CD4-positive, CD25-positive, alpha-beta regulatory T cell (primary cell): Measurements from ENCODE around the gene KNSTRN. TPM values are rescaled to one million over a fixed set of nuclear protein-coding genes. Genes with fewer than 3 reads are reported as not detected.

ENCODE experiments used
- ATAC-seq, 2 donors: fragments of 150-1000 bp; cut with Tn5 transposase; one replicate each; pipeline ENCODE4 v1.10.0; 2021; ENCODE audit warnings: low read depth in 2 of 2, moderate number of reproducible peaks in 2 of 2, moderate library complexity in 1 of 2
- DNase-seq, 3 donors: peaks; one replicate each; pipeline versions ENCODE4 v3.0.0 to v3.0.0-alpha.2; 2012 to 2022; ENCODE audit warnings: mixed read lengths in 1 of 3
- H3K27ac ChIP-seq: one replicate; pipeline ENCODE4 v1.7.0; 2013; ENCODE audit warnings: mild to moderate bottlenecking, low read length; ENCODE audit not compliant: insufficient read depth, poor library complexity, severe bottlenecking
- H3K27me3 ChIP-seq: one replicate; pipeline ENCODE4 v1.7.0; 2013; ENCODE audit warnings: low read length; ENCODE audit not compliant: control insufficient read depth, insufficient read depth
- H3K36me3 ChIP-seq: one replicate; pipeline ENCODE4 v1.7.0; 2013; ENCODE audit warnings: mild to moderate bottlenecking, low read length, moderate library complexity; ENCODE audit not compliant: control insufficient read depth, insufficient read depth
- H3K4me1 ChIP-seq: 2 replicates; pipeline ENCODE4 v1.7.0; 2013; ENCODE audit warnings: mild to moderate bottlenecking, low read length; ENCODE audit not compliant: insufficient read depth, control insufficient read depth, poor library complexity, severe bottlenecking
- H3K4me3 ChIP-seq: one replicate; pipeline ENCODE4 v1.7.0; 2013; ENCODE audit warnings: low read depth, mild to moderate bottlenecking, low read length, moderate library complexity
- H3K9me3 ChIP-seq, 2 experiments: 1 replicate in 1 of 2; 2 replicates in 1 of 2; pipeline ENCODE4 v1.7.0; 2013; ENCODE audit warnings: low read length in 2 of 2, mild to moderate bottlenecking in 1 of 2, moderate library complexity in 1 of 2; ENCODE audit not compliant: control insufficient read depth in 2 of 2
- H3K27ac Mint-ChIP-seq, 3 donors: one replicate each; pipeline ENCODE4 v1.8.0; 2020 to 2022; ENCODE audit warnings: mild to moderate bottlenecking in 3 of 3, mixed read lengths in 3 of 3, moderate library complexity in 2 of 3
- H3K27me3 Mint-ChIP-seq: one replicate; pipeline ENCODE4 v1.8.0; 2022; ENCODE audit warnings: mild to moderate bottlenecking, mixed read lengths
- H3K36me3 Mint-ChIP-seq: one replicate; pipeline ENCODE4 v1.8.0; 2020; ENCODE audit warnings: mixed read lengths
- H3K4me1 Mint-ChIP-seq, 4 donors: one replicate each; pipeline ENCODE4 v1.8.0; 2020 to 2022; ENCODE audit warnings: mixed read lengths in 4 of 4, mild to moderate bottlenecking in 1 of 4
- H3K4me3 Mint-ChIP-seq, 4 donors: one replicate each; pipeline ENCODE4 v1.8.0; 2020 to 2022; ENCODE audit warnings: mild to moderate bottlenecking in 4 of 4, mixed read lengths in 4 of 4, moderate library complexity in 3 of 4
- H3K9me3 Mint-ChIP-seq, 7 donors: one replicate each; pipeline ENCODE4 v1.8.0; 2020 to 2022; ENCODE audit warnings: mixed read lengths in 7 of 7, mild to moderate bottlenecking in 3 of 7, moderate library complexity in 2 of 7
- polyA plus RNA-seq, 4 donors: library from polyadenylated mRNA; unstranded; fragments of 300-500 nt; fragmentation: Illumina TruSeq; gene quantifications; one replicate each; pipeline ENCODE4 v1.2.3, GENCODE V29; 2021
- total RNA-seq: library from RNA; stranded (reverse); gene quantifications from one replicate; pipeline ENCODE4 v1.2.3, GENCODE V29; 2022

KNSTRN gene
- total and polyA plus RNA-seq, 5 donors from 2014 or later = 3.3 to 10.5 (median 4.6) TPM

GRCh38 chr15:40389824-40390595 is 7.5 kb downstream of the KNSTRN start:
- Mint-ChIP-seq H3K27me3 (no peaks in the 10 kb centered on the region), H3K4me1 (peaks cover 0 to 8% (median 1%) of the 10 kb centered on the region in 4 donors), H3K27ac (peak overlapping the region in 1 of 3 donors; percentile 75), H3K9me3 (no peaks in the 10 kb centered on the region), H3K36me3 (peaks cover 46% of the 10 kb centered on the region), H3K4me3 (no peak overlapping the region)
- Histone ChIP-seq H3K9me3 (no peaks in the 10 kb centered on the region), H3K27me3 (no peaks in the 10 kb centered on the region), H3K27ac (no peak overlapping the region), H3K4me1 (no peaks in the 10 kb centered on the region), H3K36me3 (peaks cover 46% of the 10 kb centered on the region), H3K4me3 (no peak overlapping the region)
- DNase-seq = no peak
- ATAC-seq = no peak

GRCh38 chr15:40392986-40393948 is 10.7 kb downstream of the KNSTRN start:
- Mint-ChIP-seq H3K9me3 (no peaks in the 10 kb centered on the region), H3K4me3 (no peak overlapping the region), H3K4me1 (peaks cover 2 to 19% (median 4%) of the 10 kb centered on the region in 4 donors), H3K27ac (peak overlapping the region in 1 of 3 donors; percentile 80), H3K27me3 (no peaks in the 10 kb centered on the region), H3K36me3 (peaks cover 32% of the 10 kb centered on the region)
- peaks cover 32% of the 10 kb centered on the region for H3K36me3 ChIP-seq
- H3K4me3 ChIP-seq = no peak overlapping the region
- no peak overlapping the region for H3K27ac ChIP-seq
- H3K9me3 ChIP-seq = no peaks in the 10 kb centered on the region
- ATAC-seq = no peak
- no peak for DNase-seq
- H3K27me3 ChIP-seq = no peaks in the 10 kb centered on the region
- H3K4me1 ChIP-seq = peaks cover 5% of the 10 kb centered on the region

GRCh38 chr15:40397688-40398412 is 15.3 kb downstream of the KNSTRN start:
- peak overlapping the region in 2 of 4 donors; percentile 62 to 75 for H3K4me3 Mint-ChIP-seq
- ATAC-seq (no peak), DNase-seq (no peak)
- Histone ChIP-seq H3K9me3 (no peaks in the 10 kb centered on the region), H3K27me3 (no peaks in the 10 kb centered on the region), H3K4me1 (peaks cover 12% of the 10 kb centered on the region), H3K36me3 (peaks cover 9% of the 10 kb centered on the region), H3K27ac (no peak overlapping the region), H3K4me3 (peak overlapping the region; percentile 62)
- H3K27ac Mint-ChIP-seq = peak overlapping the region in 2 of 3 donors; percentile 50 to 70
- H3K4me1 Mint-ChIP-seq = peaks cover 10 to 22% (median 15%) of the 10 kb centered on the region in 4 donors
- H3K9me3 Mint-ChIP-seq = no peaks in the 10 kb centered on the region
- H3K36me3 Mint-ChIP-seq = peaks cover 7% of the 10 kb centered on the region
- H3K27me3 Mint-ChIP-seq = no peaks in the 10 kb centered on the region

DNA sequence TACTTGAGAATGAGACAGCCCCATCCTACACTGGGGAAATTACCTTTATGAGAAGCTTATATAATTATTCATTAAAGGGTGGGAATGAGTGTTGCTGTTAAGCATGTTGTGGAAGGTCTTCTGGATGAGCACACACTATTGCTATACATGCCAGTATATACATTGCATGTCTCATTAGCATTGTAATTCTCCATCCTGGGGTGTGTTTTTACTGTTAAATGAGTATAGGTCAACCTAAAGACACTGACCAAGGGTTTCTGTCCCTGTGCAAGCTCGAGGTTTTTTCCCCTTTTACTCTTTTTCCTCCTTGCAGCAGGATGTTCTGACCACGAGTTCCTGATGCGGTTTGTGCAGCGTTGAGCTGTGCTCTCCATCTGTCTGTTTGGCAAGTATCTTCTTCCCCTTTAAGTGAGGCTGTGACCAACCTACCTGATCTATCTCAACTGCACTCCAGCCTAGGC is 15.9 kb downstream of the KNSTRN start:
- Mint-ChIP-seq H3K36me3 (peaks cover 4% of the 10 kb centered on the region), H3K4me3 (peak overlapping the region in 3 of 4 donors; percentile 59 to 75 (median 62)), H3K27ac (peak overlapping the region; percentile 21 to 70 (median 50)), H3K27me3 (no peaks in the 10 kb centered on the region), H3K4me1 (peaks cover 10 to 19% (median 15%) of the 10 kb centered on the region in 4 donors), H3K9me3 (no peaks in the 10 kb centered on the region)
- peak in 1 of 3 donors; percentile 51 for DNase-seq
- peak; percentile 50 to 58 for ATAC-seq
- Histone ChIP-seq H3K27me3 (no peaks in the 10 kb centered on the region), H3K27ac (no peak overlapping the region), H3K36me3 (peaks cover 4% of the 10 kb centered on the region), H3K9me3 (no peaks in the 10 kb centered on the region), H3K4me3 (peak overlapping the region; percentile 62), H3K4me1 (peaks cover 12% of the 10 kb centered on the region)

DNA sequence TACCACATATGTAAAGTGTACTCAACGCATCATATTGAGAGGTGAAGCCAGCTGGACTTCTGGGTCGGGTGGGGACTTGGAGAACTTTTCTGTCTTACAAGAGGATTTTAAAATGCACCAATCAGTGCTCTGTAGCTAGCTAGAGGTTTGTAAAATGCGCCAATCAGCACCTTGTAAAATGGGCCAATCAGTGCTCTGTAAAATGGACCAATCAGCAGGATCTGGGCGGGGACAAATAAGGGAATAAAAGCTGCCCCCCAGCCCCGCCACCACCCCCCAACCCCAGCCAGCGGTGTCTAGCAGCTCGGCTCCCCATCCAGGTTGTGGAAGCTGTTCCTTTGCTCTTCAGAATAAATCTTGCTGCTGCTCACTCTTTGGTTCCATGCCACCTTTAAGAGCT is 16.8 kb downstream of the KNSTRN start:
- Mint-ChIP-seq H3K27ac (no peak overlapping the region), H3K36me3 (no peaks in the 10 kb centered on the region), H3K4me1 (peaks cover 10 to 19% (median 17%) of the 10 kb centered on the region in 4 donors)

GRCh38 chr15:40405501-40406381 is 23.2 kb downstream of the KNSTRN start, which contains the start of gene IVD:
Gene IVD, plus strand, starts transcription at chr15:40405795. Its CDS starts 33 bp downstream, at chr15:40405828.
- Mint-ChIP-seq H3K9me3 (no peaks in the 10 kb centered on the region), H3K4me1 (peaks cover 10 to 40% (median 28%) of the 10 kb centered on the region in 4 donors), H3K4me3 (peak within 1 kb of the TSS; percentile 89 to 94 (median 92)), H3K36me3 (peaks cover 12% of the 10 kb centered on the region), H3K27me3 (no peaks in the 10 kb centered on the region), H3K27ac (peak within 1 kb of the TSS; percentile 84 to 92 (median 92))
- ATAC-seq = peak; percentile 99
- no peaks in the 10 kb centered on the region for H3K27me3 ChIP-seq
- peak within 1 kb of the TSS; percentile 97 for H3K4me3 ChIP-seq
- peaks cover 16% of the 10 kb centered on the region for H3K36me3 ChIP-seq
- peaks cover 23% of the 10 kb centered on the region for H3K4me1 ChIP-seq
- peak within 1 kb of the TSS; percentile 71 for H3K27ac ChIP-seq
- peak; percentile 78 to 93 (median 84) for DNase-seq
- no peaks in the 10 kb centered on the region for H3K9me3 ChIP-seq

More for the DNA sequence above, 16.8 kb downstream of the KNSTRN start:
- DNase-seq = no peak
- Histone ChIP-seq H3K36me3 (no peaks in the 10 kb centered on the region), H3K27me3 (no peaks in the 10 kb centered on the region), H3K4me3 (no peak overlapping the region), H3K4me1 (peaks cover 12% of the 10 kb centered on the region), H3K27ac (no peak overlapping the region), H3K9me3 (no peaks in the 10 kb centered on the region)
- Mint-ChIP-seq H3K27me3 (no peaks in the 10 kb centered on the region), H3K4me3 (no peak overlapping the region), H3K9me3 (no peaks in the 10 kb centered on the region)
- ATAC-seq = no peak
